Esophagus muscularis mucosa (tissue), 4 donors: Measurements from ENCODE around the gene CNTN6.

Experiments
- EP300 ChIP-seq: sonication (generic); formaldehyde crosslinking; IDR thresholded peaks from one replicate; pipeline ENCODE4 v1.6.1; 2017; ENCODE audit warnings: antibody characterized with exemption
- POLR2A ChIP-seq: fragments of 450-650 bp; IDR thresholded peaks from one replicate; pipeline ENCODE4 v1.6.1; 2017; ENCODE audit warnings: antibody characterized with exemption, moderate library complexity, mild to moderate bottlenecking, low read depth
- POLR2AphosphoS5 ChIP-seq, 2 donors: sonication (generic); formaldehyde crosslinking; IDR thresholded peaks; one replicate each; pipeline ENCODE4 v1.6.1; 2017; ENCODE audit warnings: antibody characterized with exemption in 2 of 2
- TF ChIP-seq, protein P1 (sequence below), 3 experiments: fragments of 200-600 bp in 2 of 3; fragments of 450-650 bp in 1 of 3; sonication (generic) in 2 of 3; IDR thresholded peaks; one replicate each; pipeline ENCODE4 v1.5.1; 2017 to 2019; ENCODE audit warnings: antibody characterized with exemption in 3 of 3, mild to moderate bottlenecking in 2 of 3, moderate library complexity in 1 of 3

DNA sequence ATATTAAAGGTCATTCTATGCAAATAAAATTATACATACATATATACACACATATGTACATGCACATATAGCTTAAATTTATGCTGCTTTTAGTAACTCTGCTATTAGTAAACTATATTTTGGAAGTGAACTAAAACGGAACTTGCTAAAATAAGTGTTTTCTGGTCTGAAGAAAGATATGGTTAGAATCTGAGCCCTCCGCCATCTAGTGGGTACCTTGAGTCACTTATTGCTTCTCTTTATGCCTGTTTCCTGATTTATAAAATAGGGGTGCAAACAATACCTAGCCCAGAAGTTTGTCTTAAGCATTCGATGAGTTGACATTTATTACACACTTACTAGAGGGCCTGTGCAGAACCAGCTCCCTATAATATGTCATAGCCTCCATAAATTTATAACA lies 255.7 kb downstream of the CNTN6 start:
- TF ChIP-seq, protein P1, sequence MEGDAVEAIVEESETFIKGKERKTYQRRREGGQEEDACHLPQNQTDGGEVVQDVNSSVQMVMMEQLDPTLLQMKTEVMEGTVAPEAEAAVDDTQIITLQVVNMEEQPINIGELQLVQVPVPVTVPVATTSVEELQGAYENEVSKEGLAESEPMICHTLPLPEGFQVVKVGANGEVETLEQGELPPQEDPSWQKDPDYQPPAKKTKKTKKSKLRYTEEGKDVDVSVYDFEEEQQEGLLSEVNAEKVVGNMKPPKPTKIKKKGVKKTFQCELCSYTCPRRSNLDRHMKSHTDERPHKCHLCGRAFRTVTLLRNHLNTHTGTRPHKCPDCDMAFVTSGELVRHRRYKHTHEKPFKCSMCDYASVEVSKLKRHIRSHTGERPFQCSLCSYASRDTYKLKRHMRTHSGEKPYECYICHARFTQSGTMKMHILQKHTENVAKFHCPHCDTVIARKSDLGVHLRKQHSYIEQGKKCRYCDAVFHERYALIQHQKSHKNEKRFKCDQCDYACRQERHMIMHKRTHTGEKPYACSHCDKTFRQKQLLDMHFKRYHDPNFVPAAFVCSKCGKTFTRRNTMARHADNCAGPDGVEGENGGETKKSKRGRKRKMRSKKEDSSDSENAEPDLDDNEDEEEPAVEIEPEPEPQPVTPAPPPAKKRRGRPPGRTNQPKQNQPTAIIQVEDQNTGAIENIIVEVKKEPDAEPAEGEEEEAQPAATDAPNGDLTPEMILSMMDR (IDR thresholded peaks at IDR 0.05): no peak
- TF ChIP-seq POLR2A (no peak), EP300 (no peak), POLR2AphosphoS5 (IDR thresholded peaks at IDR 0.05) (no peak)
